HG02678 (cell line): Measurements from ENCODE around the gene STMN3.
"Not testable (repeated sequence)": the region's sequence is repeated elsewhere in the genome, so short reads cannot be mapped to it uniquely, and the experiment has no call there.

ENCODE experiments used
- ATAC-seq: cut with Tn5 transposase; IDR thresholded peaks from one replicate; pipeline ENCODE4 v1.9.1; 2021; ENCODE audit warnings: mild to moderate bottlenecking, moderate library complexity; ENCODE audit not compliant: unreplicated experiment

STMN3 gene

GRCh38 chr20:63678667-63679465, 25.6 kb upstream of the STMN3 start:
- no peak for ATAC-seq

GRCh38 chr20:63678071-63678470, 24.8 kb upstream of the STMN3 start:
- ATAC-seq: no peak

GRCh38 chr20:63675681-63676368, 22.6 kb upstream of the STMN3 start:
- no peak for ATAC-seq

GRCh38 chr20:63673951-63674350, 20.7 kb upstream of the STMN3 start:
- ATAC-seq: no peak

GRCh38 chr20:63672666-63673065, 19.4 kb upstream of the STMN3 start:
- no peak for ATAC-seq

- ATAC-seq: not testable (repeated sequence)
Measured at GRCh38 chr20:63671695-63672094, 18.5 kb upstream of the STMN3 start.

- no peak for ATAC-seq
Measured at GRCh38 chr20:63668351-63668750, 15.1 kb upstream of the STMN3 start.

GRCh38 chr20:63667858-63668257, 14.6 kb upstream of the STMN3 start:
- no peak for ATAC-seq

- no peak for ATAC-seq
Measured at GRCh38 chr20:63665708-63666107, 12.5 kb upstream of the STMN3 start.

- ATAC-seq: no peak
Measured at GRCh38 chr20:63664861-63665594, 11.8 kb upstream of the STMN3 start.

GRCh38 chr20:63664143-63664851, 11.1 kb upstream of the STMN3 start:
- no peak for ATAC-seq

GRCh38 chr20:63663332-63664066, 10.3 kb upstream of the STMN3 start:
- ATAC-seq: no peak

GRCh38 chr20:63662813-63663189, 9.6 kb upstream of the STMN3 start:
- ATAC-seq: no peak

GRCh38 chr20:63661959-63662812, 9.0 kb upstream of the STMN3 start:
- no peak for ATAC-seq

GRCh38 chr20:63661108-63661507, 7.9 kb upstream of the STMN3 start:
- no peak for ATAC-seq

- no peak for ATAC-seq
Measured at GRCh38 chr20:63660622-63661021, 7.4 kb upstream of the STMN3 start.

GRCh38 chr20:63660174-63660573, 7.0 kb upstream of the STMN3 start:
- ATAC-seq: not testable (repeated sequence)

GRCh38 chr20:63659370-63659769, 6.1 kb upstream of the STMN3 start:
- no peak for ATAC-seq

GRCh38 chr20:63658749-63659187, 5.5 kb upstream of the STMN3 start:
- peak; percentile 8 for ATAC-seq
